Measurements from ENCODE around the gene LTA.

GRCh38 chr6:31534011-31534410 is 38.1 kb upstream of the LTA start:
- TF ChIP-seq CTCF (IDR thresholded peaks at IDR 0.05) (no peak), TAF1 (IDR thresholded peaks at IDR 0.05; ENCODE audit: borderline replicate concordance, low read depth, low read length) (no peak), TEAD4 (IDR thresholded peaks at IDR 0.05; ENCODE audit: borderline replicate concordance, insufficient read depth) (no peak), CHD2 (IDR thresholded peaks at IDR 0.05; ENCODE audit: low read length, partially characterized antibody) (no peak), GABPA (IDR thresholded peaks at IDR 0.05; ENCODE audit: low read depth) (no peak), EP300 (IDR thresholded peaks at IDR 0.05; ENCODE audit: borderline replicate concordance in 1 of 2, low read depth in 1 of 2, low read length in 1 of 2) (no peak)
- TF ChIP-seq, protein P1, sequence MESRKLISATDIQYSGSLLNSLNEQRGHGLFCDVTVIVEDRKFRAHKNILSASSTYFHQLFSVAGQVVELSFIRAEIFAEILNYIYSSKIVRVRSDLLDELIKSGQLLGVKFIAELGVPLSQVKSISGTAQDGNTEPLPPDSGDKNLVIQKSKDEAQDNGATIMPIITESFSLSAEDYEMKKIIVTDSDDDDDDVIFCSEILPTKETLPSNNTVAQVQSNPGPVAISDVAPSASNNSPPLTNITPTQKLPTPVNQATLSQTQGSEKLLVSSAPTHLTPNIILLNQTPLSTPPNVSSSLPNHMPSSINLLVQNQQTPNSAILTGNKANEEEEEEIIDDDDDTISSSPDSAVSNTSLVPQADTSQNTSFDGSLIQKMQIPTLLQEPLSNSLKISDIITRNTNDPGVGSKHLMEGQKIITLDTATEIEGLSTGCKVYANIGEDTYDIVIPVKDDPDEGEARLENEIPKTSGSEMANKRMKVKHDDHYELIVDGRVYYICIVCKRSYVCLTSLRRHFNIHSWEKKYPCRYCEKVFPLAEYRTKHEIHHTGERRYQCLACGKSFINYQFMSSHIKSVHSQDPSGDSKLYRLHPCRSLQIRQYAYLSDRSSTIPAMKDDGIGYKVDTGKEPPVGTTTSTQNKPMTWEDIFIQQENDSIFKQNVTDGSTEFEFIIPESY (IDR thresholded peaks at IDR 0.05; ENCODE audit: borderline replicate concordance, low read depth): no peak
